H9 (cell line): Measurements from ENCODE around the gene ASAP3. TPM values are rescaled to one million over a fixed set of nuclear protein-coding genes. Genes with fewer than 3 reads are reported as not detected.
A peak's percentile ranks its signal among the peaks of the same experiment; 100 is the strongest.

Source experiments
- DNase-seq: peaks from one replicate; pipeline ENCODE4 v3.0.0-alpha.2; 2017
- H2AFZ ChIP-seq: one replicate; pipeline ENCODE4 v1.6.1; 2013; ENCODE audit warnings: mild to moderate bottlenecking, low read length, control low read depth, moderate library complexity
- H2AK5ac ChIP-seq: 2 replicates; pipeline ENCODE4 v1.6.1; 2013; ENCODE audit warnings: low read length, control low read depth, mixed read lengths; ENCODE audit not compliant: insufficient read length
- H2BK120ac ChIP-seq: one replicate; pipeline ENCODE4 v1.6.1; 2013; ENCODE audit warnings: low read depth, mild to moderate bottlenecking, low read length, control low read depth, inconsistent platforms; ENCODE audit not compliant: poor library complexity, severe bottlenecking
- H2BK12ac ChIP-seq: 2 replicates; pipeline ENCODE4 v1.6.1; 2013; ENCODE audit warnings: low read length, control low read depth, mixed read lengths, low read depth; ENCODE audit not compliant: insufficient read length
- H2BK15ac ChIP-seq: 2 replicates; pipeline ENCODE4 v1.6.1; 2013; ENCODE audit warnings: low read depth, low read length, control low read depth
- H2BK20ac ChIP-seq: one replicate; pipeline ENCODE4 v1.6.1; 2013; ENCODE audit warnings: low read depth, mild to moderate bottlenecking, low read length, control low read depth, inconsistent platforms; ENCODE audit not compliant: poor library complexity, severe bottlenecking
- H2BK5ac ChIP-seq: 2 replicates; pipeline ENCODE4 v1.6.1; 2013; ENCODE audit warnings: low read length, control low read depth, mixed read lengths; ENCODE audit not compliant: insufficient read length
- H3K14ac ChIP-seq: 2 replicates; pipeline ENCODE4 v1.6.1; 2013; ENCODE audit warnings: low read length, control low read depth; ENCODE audit not compliant: insufficient read depth
- H3K18ac ChIP-seq: 2 replicates; pipeline ENCODE4 v1.6.1; 2013; ENCODE audit warnings: low read depth, mild to moderate bottlenecking, mixed read lengths, low read length, control low read depth; ENCODE audit not compliant: insufficient read length
- H3K23ac ChIP-seq: 2 replicates; pipeline ENCODE4 v1.6.1; 2013; ENCODE audit warnings: low read length, control low read depth, mixed read lengths, low read depth; ENCODE audit not compliant: insufficient read length
- H3K23me2 ChIP-seq: 2 replicates; pipeline ENCODE4 v1.6.1; 2013; ENCODE audit warnings: low read depth, mild to moderate bottlenecking, mixed read lengths, low read length, control low read depth; ENCODE audit not compliant: insufficient read length, poor library complexity, severe bottlenecking
- H3K27ac ChIP-seq: 2 replicates; pipeline ENCODE4 v1.5.1; 2013; ENCODE audit warnings: low read length, control low read depth, mixed read lengths, low read depth; ENCODE audit not compliant: insufficient read length
- H3K27me3 ChIP-seq: 2 replicates; pipeline ENCODE4 v1.6.1; 2013; ENCODE audit warnings: low read length, control low read depth, inconsistent platforms; ENCODE audit not compliant: insufficient read depth
- H3K4ac ChIP-seq: 2 replicates; pipeline ENCODE4 v1.6.1; 2013; ENCODE audit warnings: low read depth, mild to moderate bottlenecking, control low read depth, inconsistent platforms, low read length, moderate library complexity
- H3K4me1 ChIP-seq: 2 replicates; pipeline ENCODE4 v1.6.1; 2013; ENCODE audit warnings: low read length, control low read depth, inconsistent platforms; ENCODE audit not compliant: insufficient read depth
- H3K4me2 ChIP-seq: 2 replicates; pipeline ENCODE4 v1.6.1; 2013; ENCODE audit warnings: low read length, control low read depth, mixed read lengths; ENCODE audit not compliant: insufficient read length, insufficient read depth
- H3K56ac ChIP-seq: 2 replicates; pipeline ENCODE4 v1.6.1; 2013; ENCODE audit warnings: low read depth, mild to moderate bottlenecking, mixed read lengths, low read length, control low read depth; ENCODE audit not compliant: insufficient read length
- H3K79me1 ChIP-seq: 2 replicates; pipeline ENCODE4 v1.6.1; 2013; ENCODE audit warnings: low read depth, mild to moderate bottlenecking, moderate library complexity, low read length, control low read depth, inconsistent platforms; ENCODE audit not compliant: insufficient read depth, poor library complexity, severe bottlenecking
- H3K79me2 ChIP-seq: 2 replicates; pipeline ENCODE4 v1.6.1; 2013; ENCODE audit warnings: low read length, control low read depth, inconsistent platforms; ENCODE audit not compliant: insufficient read depth
- H3K9ac ChIP-seq: 2 replicates; pipeline ENCODE4 v1.6.1; 2013; ENCODE audit warnings: low read length, control low read depth, mixed read lengths; ENCODE audit not compliant: insufficient read length; ENCODE audit errors: extremely low read depth
- H3K9me3 ChIP-seq: one replicate; pipeline ENCODE4 v1.6.1; 2013; ENCODE audit warnings: low read depth, low read length, inconsistent platforms; ENCODE audit not compliant: control insufficient read depth
- H3T11ph ChIP-seq: one replicate; pipeline ENCODE4 v1.6.1; 2013; ENCODE audit warnings: mild to moderate bottlenecking, low read length, control low read depth, inconsistent platforms
- H4K20me1 ChIP-seq: one replicate; pipeline ENCODE4 v1.6.1; 2013; ENCODE audit not compliant: control insufficient read depth, insufficient read length, insufficient read depth
- H4K5ac ChIP-seq: 2 replicates; pipeline ENCODE4 v1.6.1; 2013; ENCODE audit warnings: low read depth, mild to moderate bottlenecking, mixed read lengths, low read length, control low read depth; ENCODE audit not compliant: insufficient read length
- H4K8ac ChIP-seq: replicated peaks from 2 replicates; pipeline ENCODE4 v1.6.1; 2013; ENCODE audit warnings: low read length, control low read depth, mixed read lengths, low read depth; ENCODE audit not compliant: insufficient read length
- H4K91ac ChIP-seq: 2 replicates; pipeline ENCODE4 v1.6.1; 2013; ENCODE audit warnings: low read depth, mild to moderate bottlenecking, moderate library complexity, mixed read lengths, low read length, control low read depth; ENCODE audit not compliant: insufficient read length
- H3K27ac Mint-ChIP-seq, 3 experiments: 2 replicates in 2 of 3; 3 replicates in 1 of 3; pipeline ENCODE4 v1.8.0; 2020 to 2021; ENCODE audit warnings: mixed read lengths in 3 of 3, mild to moderate bottlenecking in 1 of 3, moderate library complexity in 1 of 3
- H3K27me3 Mint-ChIP-seq: 2 replicates; pipeline ENCODE4 v1.8.0; 2021; ENCODE audit warnings: low read depth, mild to moderate bottlenecking, moderate library complexity, mixed read lengths
- H3K36me3 Mint-ChIP-seq, 3 experiments: 2 replicates in 2 of 3; 3 replicates in 1 of 3; pipeline ENCODE4 v1.8.0; 2020 to 2021; ENCODE audit warnings: low read depth in 3 of 3, mixed read lengths in 3 of 3; ENCODE audit not compliant: insufficient read depth in 1 of 3
- H3K4me1 Mint-ChIP-seq, 2 experiments: 2 replicates each; pipeline ENCODE4 v1.8.0; 2020; ENCODE audit warnings: mixed read lengths in 2 of 2
- H3K4me3 Mint-ChIP-seq, 2 experiments: 2 replicates in 1 of 2; 3 replicates in 1 of 2; pipeline ENCODE4 v1.8.0; 2020 to 2021; ENCODE audit warnings: mild to moderate bottlenecking in 2 of 2, mixed read lengths in 2 of 2, moderate library complexity in 1 of 2
- H3K9me3 Mint-ChIP-seq, 2 experiments: 2 replicates in 1 of 2; 3 replicates in 1 of 2; pipeline ENCODE4 v1.8.0; 2020; ENCODE audit warnings: mild to moderate bottlenecking in 2 of 2, mixed read lengths in 2 of 2, moderate library complexity in 1 of 2
- WGBS: extraction: QIAGEN DNeasy Blood & Tissue Kit; methylation state at CpG from one replicate; pipeline ENCODE4 v1.1.7; 2013; ENCODE audit warnings: missing lambda C conversion rate, low lambda C conversion rate, mixed read lengths; ENCODE audit not compliant: insufficient read length; ENCODE audit errors: extremely low coverage; 5-methylcytosine and 5-hydroxymethylcytosine counted together
- total RNA-seq: library from RNA; stranded (reverse); gene quantifications from 2 replicates; pipeline ENCODE4 v1.2.1, GENCODE V29; 2021
- TF ChIP-seq, protein P1 (sequence below): fragments of 200-600 bp; sonication (generic); conservative IDR thresholded peaks from 3 replicates; pipeline ENCODE4 v1.8.0; 2021; ENCODE audit warnings: antibody characterized with exemption, mild to moderate bottlenecking

The ASAP3 gene
- total RNA-seq, 1 experiment from 2014 or later, result 26.7 TPM

DNA sequence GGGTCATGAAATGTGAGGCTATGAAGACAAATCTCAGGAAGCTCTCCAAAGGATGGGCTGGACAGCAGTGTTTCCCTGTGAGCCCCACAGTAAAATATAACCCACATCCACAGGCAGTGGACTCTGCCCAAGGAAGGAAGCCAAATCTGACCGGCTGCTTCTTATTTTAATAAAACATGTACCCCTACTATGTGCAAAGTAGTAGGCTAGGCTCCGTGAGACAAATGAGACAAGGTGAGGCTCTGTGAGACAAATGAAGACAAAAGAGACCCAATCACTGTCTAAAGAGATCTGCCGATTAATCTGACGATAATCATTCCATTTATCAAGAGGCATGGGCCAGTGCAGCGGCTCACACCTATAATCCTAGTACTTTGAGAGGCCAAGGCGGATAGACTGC lies 2.1 kb downstream of the ASAP3 start:
- Histone ChIP-seq H3K79me2 (peaks cover 9% of the 10 kb centered on the region; the same call in 1 of the 2 replicates), H2BK120ac (no peak overlapping the region), H2AK5ac (no peak overlapping the region), H3K9me3 (no peaks in the 10 kb centered on the region), H3K9ac (no peak overlapping the region), H3K4ac (no peak overlapping the region), H3K4me1 (no peaks in the 10 kb centered on the region; the same call in 1 of the 2 replicates), H4K20me1 (no peaks in the 10 kb centered on the region), H3K4me2 (no peak overlapping the region), H3K56ac (no peak overlapping the region), H3T11ph (no peak overlapping the region), H4K91ac (no peak overlapping the region), H3K14ac (no peak overlapping the region), H3K79me1 (no peaks in the 10 kb centered on the region), H3K23ac (no peak overlapping the region), H2BK12ac (no peak overlapping the region), H2AFZ (no peak overlapping the region), H4K5ac (no peak overlapping the region), H2BK15ac (no peak overlapping the region), H3K18ac (no peak overlapping the region), H4K8ac (no peak overlapping the region), H3K27ac (no peak overlapping the region), H3K23me2 (peaks cover 13% of the 10 kb centered on the region), H2BK20ac (no peak overlapping the region), H3K27me3 (no peaks in the 10 kb centered on the region), H2BK5ac (no peak overlapping the region)
- TF ChIP-seq, protein P1, sequence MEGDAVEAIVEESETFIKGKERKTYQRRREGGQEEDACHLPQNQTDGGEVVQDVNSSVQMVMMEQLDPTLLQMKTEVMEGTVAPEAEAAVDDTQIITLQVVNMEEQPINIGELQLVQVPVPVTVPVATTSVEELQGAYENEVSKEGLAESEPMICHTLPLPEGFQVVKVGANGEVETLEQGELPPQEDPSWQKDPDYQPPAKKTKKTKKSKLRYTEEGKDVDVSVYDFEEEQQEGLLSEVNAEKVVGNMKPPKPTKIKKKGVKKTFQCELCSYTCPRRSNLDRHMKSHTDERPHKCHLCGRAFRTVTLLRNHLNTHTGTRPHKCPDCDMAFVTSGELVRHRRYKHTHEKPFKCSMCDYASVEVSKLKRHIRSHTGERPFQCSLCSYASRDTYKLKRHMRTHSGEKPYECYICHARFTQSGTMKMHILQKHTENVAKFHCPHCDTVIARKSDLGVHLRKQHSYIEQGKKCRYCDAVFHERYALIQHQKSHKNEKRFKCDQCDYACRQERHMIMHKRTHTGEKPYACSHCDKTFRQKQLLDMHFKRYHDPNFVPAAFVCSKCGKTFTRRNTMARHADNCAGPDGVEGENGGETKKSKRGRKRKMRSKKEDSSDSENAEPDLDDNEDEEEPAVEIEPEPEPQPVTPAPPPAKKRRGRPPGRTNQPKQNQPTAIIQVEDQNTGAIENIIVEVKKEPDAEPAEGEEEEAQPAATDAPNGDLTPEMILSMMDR, result no peak
- no peak for DNase-seq
- no CpG with 5 or more reads among the region's 6 CpGs for WGBS
- H3K4me3 Mint-ChIP-seq, result peak overlapping the region in 1 of 2 experiments; percentile 98; a peak in 2 of 5 replicates
- peaks cover 46% of the 10 kb centered on the region for H3K27me3 Mint-ChIP-seq
- H3K9me3 Mint-ChIP-seq, result no peaks in the 10 kb centered on the region
- H3K4me1 Mint-ChIP-seq, result peaks cover 20 to 33% of the 10 kb centered on the region in 2 experiments
- peaks cover 2 to 4% (median 3%) of the 10 kb centered on the region in 3 experiments; a peak in 2 of 7 replicates for H3K36me3 Mint-ChIP-seq
- H3K27ac Mint-ChIP-seq, result no peak overlapping the region
